ENCODE data around the gene GRAMD1B.

GRAMD1B gene

GRCh38 chr11:123478352-123478987, 48.4 kb downstream of the GRAMD1B start:
- DNase-seq, result peak; percentile 14 to 19

GRCh38 chr11:123479048-123479837, 49.2 kb downstream of the GRAMD1B start:
- DNase-seq, result no peak

GRCh38 chr11:123480290-123480815, 50.3 kb downstream of the GRAMD1B start:
- no peak for DNase-seq

- no peak for DNase-seq
Observed at GRCh38 chr11:123480882-123481281, 50.8 kb downstream of the GRAMD1B start.

- no peak for DNase-seq
Observed at GRCh38 chr11:123481640-123482039, 51.6 kb downstream of the GRAMD1B start.

GRCh38 chr11:123482218-123482617, 52.1 kb downstream of the GRAMD1B start:
- no peak for DNase-seq

GRCh38 chr11:123483058-123483457, 53.0 kb downstream of the GRAMD1B start:
- DNase-seq, result no peak

- no peak for DNase-seq
Observed at GRCh38 chr11:123483466-123483865, 53.4 kb downstream of the GRAMD1B start.

- DNase-seq, result no peak
Observed at GRCh38 chr11:123484448-123484847, 54.4 kb downstream of the GRAMD1B start.

GRCh38 chr11:123487157-123487744, 57.2 kb downstream of the GRAMD1B start:
- no peak for DNase-seq

GRCh38 chr11:123490527-123490926, 60.5 kb downstream of the GRAMD1B start:
- DNase-seq, result no peak

GRCh38 chr11:123491241-123491640, 61.2 kb downstream of the GRAMD1B start:
- DNase-seq, result no peak

- no peak for DNase-seq
Observed at GRCh38 chr11:123493349-123494063, 63.4 kb downstream of the GRAMD1B start.

GRCh38 chr11:123494195-123495050, 64.4 kb downstream of the GRAMD1B start:
- no peak for DNase-seq

- no peak for DNase-seq
Observed at GRCh38 chr11:123504401-123504800, 74.3 kb downstream of the GRAMD1B start.

- DNase-seq, result no peak
Observed at GRCh38 chr11:123505546-123506299, 75.7 kb downstream of the GRAMD1B start.

- no peak for DNase-seq
Observed at GRCh38 chr11:123507043-123507442, 77.0 kb downstream of the GRAMD1B start.

GRCh38 chr11:123509737-123510578, 79.9 kb downstream of the GRAMD1B start:
- no peak for DNase-seq

- no peak for DNase-seq
Observed at GRCh38 chr11:123510579-123510905, 80.5 kb downstream of the GRAMD1B start.

GRCh38 chr11:123511037-123511870, 81.2 kb downstream of the GRAMD1B start:
- DNase-seq, result peak; percentile 49 to 60

All from activated CD4-positive, alpha-beta T cell treated with anti-CD3 and anti-CD28 coated beads for 4 hours (primary cell).